Measurements from ENCODE around the gene FAM3D.
"Not testable (repeated sequence)": the region's sequence is repeated elsewhere in the genome, so short reads cannot be mapped to it uniquely, and the experiment has no call there.

FAM3D gene, protein sequence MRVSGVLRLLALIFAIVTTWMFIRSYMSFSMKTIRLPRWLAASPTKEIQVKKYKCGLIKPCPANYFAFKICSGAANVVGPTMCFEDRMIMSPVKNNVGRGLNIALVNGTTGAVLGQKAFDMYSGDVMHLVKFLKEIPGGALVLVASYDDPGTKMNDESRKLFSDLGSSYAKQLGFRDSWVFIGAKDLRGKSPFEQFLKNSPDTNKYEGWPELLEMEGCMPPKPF

DNA sequence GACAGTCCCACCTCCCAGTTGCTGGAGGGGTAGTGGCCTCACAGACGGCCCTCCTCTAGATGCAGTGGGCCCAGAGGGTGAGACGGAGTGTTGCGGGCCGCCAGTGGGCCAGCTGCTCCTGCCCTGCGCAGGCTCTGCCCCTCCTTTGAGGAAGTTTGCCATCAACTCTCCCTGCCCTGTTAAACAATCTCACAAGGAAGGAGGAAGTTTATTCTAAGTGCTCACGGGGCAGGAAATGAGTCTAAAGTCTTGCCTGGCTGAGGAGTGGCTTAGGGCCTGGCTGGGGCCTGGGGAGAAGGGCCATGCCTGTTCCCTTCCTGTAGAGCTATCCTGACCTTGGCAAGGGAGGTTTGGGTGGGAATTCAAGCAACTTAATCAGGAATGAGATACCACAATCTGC is at the start of gene FAM3D:
TSS of gene FAM3D (minus strand) at position 92 of the 400 bp plus-strand sequence. CDS start 11,211 bp downstream, outside the sequence.
- DNase-seq (ENCODE audit: low read depth, low spot score): no peak

DNA sequence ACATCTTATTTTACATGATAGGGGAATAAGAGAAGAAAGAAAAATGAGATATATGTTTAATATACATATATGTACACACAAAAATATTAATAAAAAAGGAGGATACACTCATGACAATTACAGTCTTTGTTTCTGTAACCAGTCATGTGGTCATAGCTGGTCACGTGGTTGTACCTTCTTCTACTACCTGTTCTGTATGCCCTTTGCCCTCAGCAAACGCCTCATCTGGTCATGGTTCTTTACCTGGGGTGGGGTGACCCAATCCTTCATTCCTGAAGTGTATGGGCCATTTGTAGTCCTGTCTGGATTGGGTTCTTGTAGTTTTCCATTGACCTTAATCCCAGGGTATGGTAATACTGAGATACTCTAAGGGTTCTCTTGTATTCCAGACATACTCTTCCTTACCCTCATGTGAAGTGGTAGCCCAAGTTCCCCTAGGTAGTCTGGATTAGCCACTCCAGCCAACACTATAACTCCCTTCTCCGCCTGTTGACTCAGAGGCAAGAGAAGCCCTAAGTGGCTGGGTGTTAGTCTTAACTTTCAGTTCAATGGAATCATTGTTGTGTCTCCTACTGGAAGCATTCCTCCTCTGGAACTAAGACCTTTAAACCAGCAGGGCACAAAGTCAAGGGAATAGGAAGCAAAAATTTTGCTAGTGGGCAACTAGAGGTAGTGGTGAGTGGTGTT is 47.3 kb upstream of the FAM3D start:
- DNase-seq (ENCODE audit: low read depth, low spot score): no peak

DNA sequence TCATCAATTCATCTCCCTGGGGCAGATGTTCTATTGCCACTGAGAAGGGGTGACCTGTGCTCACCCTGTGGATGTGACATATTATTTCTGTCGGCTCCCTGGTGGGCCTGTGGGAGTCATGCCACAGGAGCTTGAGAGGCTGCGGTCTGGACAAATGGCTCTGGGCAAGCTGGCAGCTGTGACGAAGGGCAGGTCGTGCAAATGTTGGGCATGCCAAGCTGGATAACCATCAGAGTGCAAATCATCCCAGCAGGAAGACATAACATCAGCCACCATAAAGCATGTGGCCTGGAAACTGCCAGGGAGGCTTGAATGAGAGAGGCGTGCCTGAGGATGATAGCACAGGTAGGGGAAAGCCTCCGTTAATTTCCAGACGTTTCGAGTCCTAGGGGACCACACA is 45.3 kb upstream of the FAM3D start:
- DNase-seq (ENCODE audit: low read depth, low spot score): no peak

DNA sequence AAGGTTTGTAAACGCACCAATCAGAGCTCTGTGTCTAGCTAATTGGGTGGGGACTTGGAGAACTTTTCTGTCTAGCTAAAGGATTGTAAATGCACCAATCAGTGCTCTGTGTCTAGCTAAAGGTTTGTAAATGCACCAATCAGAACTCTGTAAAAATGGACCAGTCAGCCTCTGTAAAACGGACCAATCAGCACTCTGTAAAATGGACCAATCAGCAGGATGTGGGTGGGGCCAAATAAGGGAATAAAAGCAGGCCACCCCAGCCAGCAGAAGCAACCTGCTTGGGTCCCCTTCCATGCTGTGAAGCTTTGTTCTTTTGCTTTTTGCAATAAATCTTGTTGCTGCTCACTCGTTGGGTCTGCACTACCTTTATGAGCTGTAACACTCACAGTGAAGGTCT is 42.4 kb upstream of the FAM3D start:
- DNase-seq (ENCODE audit: low read depth, low spot score): not testable (repeated sequence)

DNA sequence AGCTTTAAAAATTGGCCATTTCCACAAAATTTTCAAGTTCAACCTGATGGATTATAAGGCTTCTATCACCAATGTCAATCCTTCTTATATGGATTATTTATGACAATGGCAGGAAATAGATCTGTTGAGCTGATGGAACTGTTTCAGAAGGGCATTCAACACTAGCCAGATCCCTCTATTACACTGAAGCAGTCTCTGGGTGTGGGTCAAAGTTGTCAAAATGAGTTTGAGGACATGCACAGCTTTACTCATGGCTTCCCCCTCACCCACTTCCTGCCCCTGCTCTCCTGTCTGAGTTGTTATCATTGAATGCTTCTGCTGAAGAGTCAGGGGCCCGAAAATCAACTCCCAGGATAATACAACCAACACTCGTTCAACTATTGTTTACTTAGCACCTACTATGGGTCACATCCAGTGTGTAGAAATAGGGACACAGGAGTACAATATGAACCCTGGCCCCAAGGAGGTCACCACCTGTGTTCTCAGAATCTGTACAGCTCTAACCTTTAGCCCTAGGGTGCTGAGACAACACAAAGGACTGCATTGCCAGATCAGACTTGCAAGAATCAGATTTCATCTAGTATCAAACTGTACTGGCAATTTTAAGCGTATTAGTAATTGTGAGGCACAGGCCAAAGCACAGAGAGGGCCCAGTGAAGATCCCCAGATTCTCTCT is 41.7 kb upstream of the FAM3D start:
- DNase-seq (ENCODE audit: low read depth, low spot score): no peak

DNA sequence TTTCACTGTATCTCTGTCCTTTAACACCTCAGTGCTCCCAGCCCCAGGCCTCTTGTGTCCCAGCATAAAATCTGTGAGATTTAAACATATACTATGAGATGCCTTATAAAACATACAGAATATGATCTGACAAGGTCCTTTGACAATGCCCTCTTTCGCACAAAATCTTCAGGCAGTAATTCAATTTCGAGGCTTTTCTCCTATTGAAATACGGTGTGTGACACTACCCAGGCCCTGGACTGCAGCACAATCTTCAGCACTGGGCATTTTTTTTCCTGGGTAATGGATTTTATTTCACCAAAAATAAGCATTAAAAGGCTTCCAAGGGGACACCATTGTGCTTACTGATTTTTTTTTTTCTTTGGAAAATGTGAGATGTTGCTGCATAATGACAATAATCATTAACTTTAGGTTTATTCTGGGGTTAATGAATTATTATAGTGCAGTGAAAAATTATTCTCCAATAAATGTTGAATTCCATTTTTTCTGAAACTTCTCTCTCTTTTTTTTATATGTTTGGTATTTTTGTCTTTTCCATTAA is 40.9 kb upstream of the FAM3D start:
- no peak for DNase-seq (ENCODE audit: low read depth, low spot score)

DNA sequence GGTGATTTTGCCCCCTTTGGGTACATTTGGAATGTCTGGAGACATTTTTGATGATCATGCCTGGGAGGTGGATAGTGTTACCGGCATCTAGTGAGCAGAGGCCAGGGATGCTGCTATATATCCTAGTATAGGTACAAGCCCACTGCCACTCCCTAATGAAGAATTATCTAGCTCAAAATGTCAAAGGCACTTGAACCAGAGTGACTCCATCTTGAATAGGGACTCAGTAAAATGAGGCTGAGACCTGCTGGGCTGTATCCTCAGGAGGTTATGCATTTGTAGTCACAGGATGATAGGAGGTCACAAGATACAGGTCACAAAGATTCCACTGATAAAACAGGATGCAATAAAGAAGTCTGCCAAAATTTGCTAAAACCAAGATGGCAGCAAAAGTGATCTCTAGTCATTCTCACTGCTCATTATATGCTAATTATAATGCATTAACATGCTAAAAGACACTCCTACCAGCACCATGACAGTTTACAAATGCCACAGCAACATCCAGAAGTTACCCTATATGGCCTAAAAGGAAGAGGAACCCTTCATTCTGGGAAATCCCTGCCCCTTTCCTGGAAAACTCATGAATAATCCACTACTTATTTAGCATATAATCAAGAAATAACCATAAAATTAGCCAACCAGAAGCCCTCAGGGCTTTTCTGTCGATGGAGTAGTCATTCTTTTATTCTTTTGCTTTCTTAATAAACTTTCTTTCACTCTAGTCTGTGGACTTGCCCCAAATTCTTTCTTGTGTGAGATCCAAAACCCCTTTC is 40.0 kb upstream of the FAM3D start:
- DNase-seq (ENCODE audit: low read depth, low spot score): no peak

DNA sequence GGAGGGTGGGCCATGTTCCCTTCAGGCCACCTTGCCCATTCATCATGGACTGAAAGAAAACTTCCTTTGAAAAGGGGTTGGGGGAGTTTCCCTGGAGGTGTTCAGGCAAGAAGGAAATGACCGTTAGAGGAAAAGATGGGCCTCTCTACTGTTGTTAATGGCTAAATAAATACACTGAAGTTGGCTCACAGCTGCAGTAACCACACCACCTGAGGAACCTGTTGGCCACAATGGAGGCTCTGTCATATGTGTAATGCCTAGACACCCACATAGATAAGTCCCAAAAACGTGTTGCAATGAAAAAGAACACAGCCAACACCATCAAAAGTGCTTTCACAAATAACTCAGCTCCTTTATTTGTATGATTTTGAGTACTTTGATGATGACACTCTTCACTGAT is 38.2 kb upstream of the FAM3D start:
- no peak for DNase-seq (ENCODE audit: low read depth, low spot score)

DNA sequence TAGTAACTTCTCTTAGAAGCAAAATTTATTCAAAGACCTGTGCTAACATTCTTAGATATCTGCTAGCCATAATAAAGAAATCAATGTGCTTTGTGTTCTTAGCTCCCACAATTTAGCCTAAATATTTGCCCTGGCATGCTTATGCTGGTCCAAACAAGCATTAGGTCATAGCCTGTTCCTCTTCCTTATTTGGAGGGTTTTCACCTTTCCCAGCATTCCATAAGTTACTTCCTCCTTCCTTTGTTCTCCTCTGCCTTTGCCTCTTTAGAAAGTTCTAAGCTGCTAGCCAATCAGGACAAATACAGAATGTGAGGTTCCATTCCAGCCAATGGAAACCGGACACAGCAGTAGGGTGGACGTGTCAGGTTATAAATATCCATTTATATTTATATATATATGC is 37.7 kb upstream of the FAM3D start:
- DNase-seq (ENCODE audit: low read depth, low spot score): not testable (repeated sequence)

DNA sequence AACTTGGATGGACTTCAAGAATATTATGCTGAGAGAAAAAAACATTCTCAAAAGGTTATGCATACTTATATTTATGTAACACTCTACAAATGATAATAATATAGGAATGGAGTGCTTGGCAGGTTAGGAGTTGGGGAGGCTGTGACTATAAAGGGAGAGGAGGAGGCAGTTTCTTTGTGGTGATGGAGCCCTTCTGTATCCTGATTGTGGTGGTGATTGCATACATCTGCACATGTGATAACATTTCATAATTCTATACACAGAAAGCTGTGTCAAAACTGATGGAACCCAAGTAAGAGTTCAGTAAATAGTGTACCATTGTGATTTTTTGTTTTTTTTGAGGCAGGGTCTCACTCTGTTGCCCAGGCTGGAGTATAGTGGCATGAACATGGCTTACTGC is 31.7 kb upstream of the FAM3D start:
- no peak for DNase-seq (ENCODE audit: low read depth, low spot score)

DNA sequence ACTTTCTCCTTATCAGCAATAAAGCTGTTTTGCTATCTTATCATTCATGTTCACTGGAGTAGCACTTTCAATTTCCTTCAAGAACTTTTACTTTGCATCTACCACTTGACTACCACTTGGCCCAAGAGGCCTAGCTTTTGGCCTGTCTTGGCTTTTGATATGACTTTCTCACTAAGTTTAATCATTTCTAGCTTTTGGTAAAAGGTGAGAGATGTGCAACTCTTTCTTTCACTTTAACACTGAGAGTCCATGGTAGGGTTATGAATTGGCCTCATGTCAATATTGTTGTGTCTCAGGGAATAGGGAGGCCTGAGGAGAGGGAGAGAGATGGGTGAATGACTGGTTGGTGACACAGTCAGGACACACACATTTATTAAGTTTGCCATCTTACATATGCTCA is 31.0 kb upstream of the FAM3D start:
- no peak for DNase-seq (ENCODE audit: low read depth, low spot score)

DNA sequence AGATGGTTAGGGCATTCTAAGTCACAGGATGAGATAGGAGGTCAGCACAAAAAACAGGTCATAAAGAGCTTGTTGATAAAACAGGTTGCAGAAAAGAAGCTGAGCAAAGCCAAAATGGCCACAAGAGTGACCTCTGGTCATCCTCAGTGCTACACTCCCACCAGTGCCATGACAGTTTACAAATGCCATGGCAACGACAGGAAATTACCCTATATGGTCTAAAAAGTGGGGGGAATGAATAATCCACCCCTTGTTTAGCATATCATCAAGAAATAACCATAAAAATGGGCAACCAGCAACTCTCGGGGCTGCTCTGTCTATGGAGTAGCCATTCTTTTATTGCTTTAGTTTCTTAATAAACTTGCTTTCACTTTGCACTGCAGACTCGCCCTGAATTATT is 30.2 kb upstream of the FAM3D start:
- not testable (repeated sequence) for DNase-seq (ENCODE audit: low read depth, low spot score)

DNA sequence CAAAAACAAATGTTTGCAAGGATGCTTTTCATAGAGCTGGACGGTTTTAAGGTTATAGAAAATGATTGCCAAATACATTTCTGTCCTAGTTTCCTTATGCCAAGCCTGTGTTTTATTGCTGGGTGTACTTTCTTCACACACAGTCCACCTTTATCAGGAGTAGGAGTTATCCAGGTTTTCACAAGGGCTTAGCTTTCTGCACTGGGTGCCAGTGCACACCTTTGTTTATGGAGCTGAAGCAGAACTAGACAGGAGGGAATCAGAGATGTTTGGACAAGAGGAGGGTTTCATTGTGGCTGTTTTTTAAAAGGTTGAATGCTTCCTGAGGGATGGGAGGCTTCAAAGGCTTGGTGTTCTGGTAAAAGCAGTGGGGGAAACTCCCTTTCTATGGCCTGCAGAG is 29.5 kb upstream of the FAM3D start:
- no peak for DNase-seq (ENCODE audit: low read depth, low spot score)

DNA sequence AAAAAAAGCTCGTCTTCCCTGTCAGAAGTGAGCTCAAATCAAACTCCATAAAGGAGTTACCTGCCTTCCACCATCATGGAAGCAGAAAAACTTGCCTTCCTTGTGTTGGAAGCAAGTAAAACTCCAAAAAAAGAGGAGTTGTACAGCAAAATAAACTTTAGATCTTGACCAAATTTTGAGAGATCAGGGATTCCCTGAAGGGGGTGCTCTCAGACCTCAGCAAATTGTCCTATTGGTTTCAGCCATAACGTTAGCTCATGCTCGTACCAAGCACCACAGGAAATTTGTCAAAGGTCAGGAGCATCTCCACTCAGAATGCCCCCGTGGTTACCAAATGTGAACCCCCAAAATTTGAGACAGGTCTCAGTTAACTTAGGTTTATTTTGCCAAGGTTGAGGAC is 28.7 kb upstream of the FAM3D start:
- not testable (repeated sequence) for DNase-seq (ENCODE audit: low read depth, low spot score)

DNA sequence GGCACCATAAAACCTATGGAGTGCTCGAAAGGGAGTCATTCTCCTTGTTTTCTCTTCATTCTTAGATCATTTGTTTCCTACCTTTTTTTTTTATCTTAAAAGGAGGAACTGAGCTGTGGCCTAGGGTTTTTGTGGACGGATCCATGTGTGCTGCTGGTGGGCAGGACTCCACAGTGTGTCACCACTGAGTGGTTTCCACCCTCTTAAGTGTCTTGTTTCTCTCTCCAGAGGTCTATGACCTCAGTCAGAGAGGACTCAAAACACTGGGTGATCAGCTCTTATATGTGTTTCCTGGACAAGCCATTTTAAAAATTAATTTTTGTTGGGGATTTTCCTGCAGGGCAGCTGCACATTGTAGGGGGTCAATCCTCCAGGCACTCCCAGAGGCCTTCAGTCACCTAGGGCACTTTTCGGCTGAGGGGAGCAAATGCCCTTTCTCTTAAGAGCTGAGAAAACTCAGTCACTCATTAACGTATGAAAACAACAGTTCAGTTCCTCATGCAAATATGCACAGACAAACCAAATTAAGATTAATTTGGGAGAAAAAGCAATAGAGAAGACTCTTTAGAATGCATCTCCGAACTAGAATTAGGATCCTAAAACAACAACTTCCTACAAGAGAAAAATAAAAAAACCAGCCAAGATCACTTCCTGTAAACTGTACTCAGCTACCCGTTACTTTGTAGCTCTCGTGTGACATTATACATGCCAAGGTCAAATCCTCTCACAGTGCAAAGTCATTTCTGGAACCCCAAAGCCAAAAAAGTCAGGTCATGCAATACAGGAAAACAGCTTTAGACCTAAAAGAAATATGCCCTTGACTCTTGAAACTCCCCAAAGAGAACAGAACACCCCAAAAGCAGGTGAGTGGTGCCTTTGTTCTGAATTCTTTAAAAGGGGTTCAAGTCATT is 27.6 kb upstream of the FAM3D start:
- no peak for DNase-seq (ENCODE audit: low read depth, low spot score)

DNA sequence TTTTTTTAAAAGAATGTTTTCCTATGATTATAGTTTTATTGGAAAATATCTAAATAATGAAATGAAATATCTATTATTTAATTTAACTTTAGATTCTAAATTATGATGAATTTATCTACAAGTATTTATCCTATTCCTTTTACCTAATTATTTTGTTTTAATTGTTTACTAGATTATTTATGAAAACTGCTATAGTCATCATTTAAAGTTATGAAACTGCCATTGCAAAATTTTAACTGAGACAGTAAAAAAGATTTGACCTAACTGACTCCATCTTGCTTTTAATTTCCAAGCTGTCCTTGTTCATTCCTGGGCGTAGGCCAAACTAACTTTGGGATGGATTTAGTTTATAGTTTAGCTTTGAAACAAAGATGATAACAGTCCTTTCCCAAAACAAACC is 25.9 kb upstream of the FAM3D start:
- DNase-seq (ENCODE audit: low read depth, low spot score): no peak

DNA sequence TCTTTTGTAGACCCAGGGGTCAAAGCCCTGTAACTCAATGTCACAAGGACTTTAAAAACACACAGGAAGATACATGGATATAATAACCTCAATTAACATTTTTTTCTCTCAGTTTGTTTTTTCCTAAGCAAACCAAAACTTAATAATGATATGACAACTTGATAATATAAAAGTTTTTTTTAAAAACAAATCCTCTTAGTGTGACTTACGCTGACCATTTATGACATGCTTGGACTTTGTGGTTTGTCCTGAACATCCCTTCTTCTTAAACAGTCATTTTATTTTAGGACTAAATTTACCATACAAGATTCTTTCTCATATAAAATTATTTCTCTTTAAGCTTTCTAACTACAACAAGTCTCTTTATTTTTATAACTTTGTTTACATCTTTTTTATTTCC is 25.4 kb upstream of the FAM3D start:
- no peak for DNase-seq (ENCODE audit: low read depth, low spot score)

DNA sequence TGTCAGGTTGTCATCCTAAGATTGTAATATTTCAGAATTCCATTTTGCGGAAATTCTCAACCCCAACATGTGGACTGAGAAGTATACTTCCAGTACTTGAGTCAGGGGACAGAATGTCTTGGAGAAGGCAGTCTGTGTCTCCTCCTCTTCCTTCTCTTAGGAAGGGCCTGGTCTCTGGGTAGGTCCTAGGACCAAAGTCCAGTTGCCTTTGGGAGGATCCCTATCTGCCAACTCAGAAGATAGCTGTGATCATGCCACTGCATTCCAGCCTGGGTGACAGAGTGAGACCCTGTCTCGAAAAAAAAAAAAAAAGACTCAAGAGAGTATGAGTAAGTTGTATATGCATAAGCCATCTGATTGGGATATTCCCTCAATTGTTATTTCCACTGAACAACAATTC is 23.9 kb upstream of the FAM3D start:
- no peak for DNase-seq (ENCODE audit: low read depth, low spot score)

DNA sequence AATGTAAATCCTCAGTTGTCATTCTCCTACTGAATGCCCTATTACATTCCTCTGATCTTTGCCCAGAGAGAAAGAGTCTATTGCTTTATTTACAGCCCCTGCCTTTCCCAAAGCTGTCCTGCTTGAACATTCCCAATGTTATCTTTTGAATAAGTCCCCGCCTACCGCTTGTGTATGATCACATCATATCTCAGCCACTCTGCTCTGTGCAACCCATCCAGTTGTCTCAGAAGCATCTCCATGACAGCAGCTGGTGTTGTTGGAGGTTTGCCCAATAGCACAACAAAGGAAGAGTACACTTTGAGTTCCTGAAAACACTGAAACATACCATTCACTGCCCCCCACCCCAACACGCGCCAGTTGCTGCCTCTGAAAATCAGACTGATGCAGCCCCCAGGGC is 22.0 kb upstream of the FAM3D start:
- no peak for DNase-seq (ENCODE audit: low read depth, low spot score)

DNA sequence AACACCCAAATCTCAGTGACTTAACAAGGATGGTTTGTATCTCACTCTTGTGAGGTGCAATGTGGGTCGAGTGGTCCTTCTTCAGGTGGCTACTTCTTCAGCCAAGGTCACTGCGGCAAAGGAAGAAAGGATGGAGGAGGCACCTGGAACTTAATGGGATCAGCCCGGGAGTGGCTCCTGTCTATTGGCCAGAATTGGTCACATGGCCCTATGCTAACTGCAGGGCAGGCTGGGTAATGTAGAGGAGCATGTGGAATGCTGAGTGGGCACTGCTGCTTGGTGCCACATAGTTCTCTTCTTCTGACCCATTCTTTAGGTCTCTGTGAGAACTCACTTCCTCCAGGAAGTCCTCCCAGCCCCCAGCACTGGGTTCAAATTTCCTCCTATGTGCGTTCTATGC is 20.3 kb upstream of the FAM3D start:
- no peak for DNase-seq (ENCODE audit: low read depth, low spot score)

DNA sequence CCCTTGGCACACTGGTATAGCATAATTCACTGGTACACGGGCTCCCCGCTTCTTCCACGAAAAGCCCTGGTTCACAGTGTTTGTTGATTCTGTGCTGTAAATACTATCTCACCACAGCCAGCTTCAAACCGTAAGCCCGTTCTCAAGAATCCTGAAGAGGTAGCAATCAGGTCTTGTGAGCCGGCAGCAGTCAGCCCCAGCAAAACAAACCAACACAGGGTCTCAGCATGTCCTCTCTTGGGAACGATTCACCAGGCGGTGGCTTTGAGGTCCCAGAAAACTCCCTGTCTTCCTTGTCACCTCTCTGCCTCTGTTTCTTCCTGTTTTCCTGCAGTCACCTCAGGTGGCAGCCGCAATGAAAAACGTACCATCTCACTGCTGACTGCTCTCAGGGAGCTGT is 19.1 kb upstream of the FAM3D start:
- no peak for DNase-seq (ENCODE audit: low read depth, low spot score)
